WERI-Rb-1 (cell line): ENCODE data around the gene TFPT.

ENCODE experiments used
- DNase-seq: peaks from one replicate; pipeline ENCODE4 v3.0.0-alpha.2; 2020
- H3K27ac ChIP-seq: fragments of 250-450 bp; sonication (Bioruptor Pico); 2 replicates; pipeline ENCODE4 v1.5.1; 2020; ENCODE audit warnings: mild to moderate bottlenecking, moderate library complexity
- H3K27me3 ChIP-seq: fragments of 250-450 bp; sonication (Bioruptor Pico); 2 replicates; pipeline ENCODE4 v1.5.1; 2021; ENCODE audit warnings: mild to moderate bottlenecking, low read depth, moderate library complexity; ENCODE audit not compliant: insufficient read depth, severe bottlenecking
- H3K36me3 ChIP-seq: fragments of 250-450 bp; sonication (Bioruptor Pico); 2 replicates; pipeline ENCODE4 v1.5.1; 2020; ENCODE audit warnings: mild to moderate bottlenecking, moderate library complexity
- H3K4me3 ChIP-seq: 2 replicates; pipeline ENCODE4 v1.5.1; 2011; ENCODE audit warnings: low read depth, mild to moderate bottlenecking, control low read depth, low read length
- H3K9me3 ChIP-seq: fragments of 250-450 bp; sonication (Bioruptor Pico); 2 replicates; pipeline ENCODE4 v1.5.1; 2021; ENCODE audit warnings: mild to moderate bottlenecking, moderate library complexity; ENCODE audit not compliant: severe bottlenecking
- CTCF ChIP-seq: IDR thresholded peaks from 2 replicates; pipeline ENCODE4 v1.5.1; 2011; ENCODE audit warnings: low read depth, mild to moderate bottlenecking, control low read depth, inconsistent platforms, low read length

Gene TFPT

GRCh38 chr19:54069470-54069869 is 46.0 kb downstream of the TFPT start:
- Histone ChIP-seq H3K27me3 (peaks cover 90% of the 10 kb centered on the region), H3K36me3 (no peaks in the 10 kb centered on the region), H3K4me3 (no peak overlapping the region), H3K9me3 (peaks cover 6% of the 10 kb centered on the region), H3K27ac (no peak overlapping the region)
- no peak for DNase-seq
- no peak for TF ChIP-seq CTCF

- H3K27me3 ChIP-seq: peaks cover 84% of the 10 kb centered on the region
- H3K27ac ChIP-seq: no peak within 1 kb of the TSS
- TF ChIP-seq CTCF: no peak
Observed at GRCh38 chr19:54063350-54064116, 51.9 kb downstream of the TFPT start, which contains the start of gene VSTM1. Gene VSTM1, minus strand, starts transcription at chr19:54063897. Its CDS starts 120 bp downstream, at chr19:54063777.

GRCh38 chr19:54062643-54063042 is 52.8 kb downstream of the TFPT start:
- H3K4me3 ChIP-seq: no peak overlapping the region

More at GRCh38 chr19:54063350-54064116, 51.9 kb downstream of the TFPT start, which contains the start of gene VSTM1:
- DNase-seq: no peak
- Histone ChIP-seq H3K9me3 (no peaks in the 10 kb centered on the region), H3K36me3 (no peaks in the 10 kb centered on the region), H3K4me3 (no peak within 1 kb of the TSS)

More at GRCh38 chr19:54062643-54063042, 52.8 kb downstream of the TFPT start:
- DNase-seq: no peak
- Histone ChIP-seq H3K27ac (no peak overlapping the region), H3K9me3 (no peaks in the 10 kb centered on the region), H3K27me3 (peaks cover 87% of the 10 kb centered on the region), H3K36me3 (no peaks in the 10 kb centered on the region)
- TF ChIP-seq CTCF: no peak
